HepG2 (cell line): ENCODE measurements around the gene SESN2. TPM values are rescaled to one million over a fixed set of nuclear protein-coding genes. Genes with fewer than 3 reads are reported as not detected.

Source experiments
- CENPX ChIP-seq: sonication (generic); formaldehyde crosslinking; IDR thresholded peaks from 2 replicates; pipeline ENCODE4 v1.9.0; 2021; ENCODE audit warnings: mild to moderate bottlenecking, missing genetic modification reagents, moderate library complexity
- CERS6 ChIP-seq: sonication (generic); formaldehyde crosslinking; IDR thresholded peaks from 2 replicates; pipeline ENCODE4 v1.5.0; 2020; ENCODE audit warnings: missing genetic modification reagents
- GABPB1 ChIP-seq: IDR thresholded peaks from 2 replicates; pipeline ENCODE4 v1.6.1; 2016; ENCODE audit warnings: mild to moderate bottlenecking, missing genetic modification reagents, moderate library complexity, missing compliant biosample characterization
- NCOA5 ChIP-seq: sonication (generic); formaldehyde crosslinking; IDR thresholded peaks from 2 replicates; pipeline ENCODE4 v1.4.0; 2020; ENCODE audit warnings: missing genetic modification reagents
- RNF2 ChIP-seq: fragments of 450-650 bp; conservative IDR thresholded peaks from 2 replicates; pipeline ENCODE4 v1.6.1; 2016; ENCODE audit warnings: low read depth
- STAG1 ChIP-seq: sonication (generic); formaldehyde crosslinking; IDR thresholded peaks from 2 replicates; pipeline ENCODE4 v1.4.0; 2020; ENCODE audit warnings: missing genetic modification reagents
- TFDP2 ChIP-seq: sonication (generic); formaldehyde crosslinking; IDR thresholded peaks from 2 replicates; pipeline ENCODE4 v1.4.0; 2020; ENCODE audit warnings: missing genetic modification reagents
- ZMYM4 ChIP-seq: sonication (generic); formaldehyde crosslinking; IDR thresholded peaks from 2 replicates; pipeline ENCODE4 v1.8.1; 2023; ENCODE audit warnings: mild to moderate bottlenecking, missing genetic modification reagents
- ZNF230 ChIP-seq: sonication (generic); formaldehyde crosslinking; IDR thresholded peaks from 2 replicates; pipeline ENCODE4 v1.4.0; 2020; ENCODE audit warnings: mild to moderate bottlenecking, missing genetic modification reagents
- ZNF441 ChIP-seq: sonication (generic); formaldehyde crosslinking; IDR thresholded peaks from 2 replicates; pipeline ENCODE4 v1.7.0; 2021; ENCODE audit warnings: missing genetic modification reagents, borderline replicate concordance
- polyA plus RNA-seq, 8 experiments: library from polyadenylated mRNA; depleted of rRNA in 3 of 8; stranded (reverse) in 7 of 8; unstranded in 1 of 8; fragments of >200 nt; fragmentation: Illumina TruSeq in 4 of 8; extraction: Trizol in 4 of 8; gene quantifications; 2 replicates each; pipeline versions ENCODE4 v1.2.1 to v1.2.3, GENCODE V29; 2011 to 2016; ENCODE audit warnings: low read depth in 4 of 8, missing spikeins in 1 of 8, mixed read lengths in 1 of 8; ENCODE audit not compliant: insufficient read depth in 1 of 8
- total RNA-seq, 5 experiments: library from RNA; depleted of rRNA; stranded (reverse); fragments of >200 nt; fragmentation: Illumina TruSeq; extraction: Trizol; gene quantifications; 2 replicates each; pipeline ENCODE4 v1.2.3, GENCODE V29; 2016; ENCODE audit warnings: low read depth in 1 of 5
- TF ChIP-seq, protein P1 (sequence below): sonication (generic); formaldehyde crosslinking; IDR thresholded peaks from 2 replicates; pipeline ENCODE4 v1.4.0; 2020; ENCODE audit warnings: mild to moderate bottlenecking, missing genetic modification reagents
- TF ChIP-seq, protein P2 (sequence below): sonication (generic); formaldehyde crosslinking; IDR thresholded peaks from 2 replicates; pipeline ENCODE4 v1.5.0; 2020; ENCODE audit warnings: mild to moderate bottlenecking, missing genetic modification reagents
- TF ChIP-seq, protein P3 (sequence below): sonication (generic); formaldehyde crosslinking; IDR thresholded peaks from 2 replicates; pipeline ENCODE4 v1.9.0; 2021; ENCODE audit warnings: missing genetic modification reagents, borderline replicate concordance
- TF ChIP-seq, protein P4 (sequence below): sonication (generic); formaldehyde crosslinking; IDR thresholded peaks from 2 replicates; pipeline ENCODE4 v1.4.0; 2020; ENCODE audit warnings: missing genetic modification reagents

The SESN2 gene
- total and polyA plus RNA-seq, 2 of the 13 experiments (the other 11 are each of a cell fraction or from before 2014, with no cell fraction given) = 13.2 to 19.1 TPM

DNA sequence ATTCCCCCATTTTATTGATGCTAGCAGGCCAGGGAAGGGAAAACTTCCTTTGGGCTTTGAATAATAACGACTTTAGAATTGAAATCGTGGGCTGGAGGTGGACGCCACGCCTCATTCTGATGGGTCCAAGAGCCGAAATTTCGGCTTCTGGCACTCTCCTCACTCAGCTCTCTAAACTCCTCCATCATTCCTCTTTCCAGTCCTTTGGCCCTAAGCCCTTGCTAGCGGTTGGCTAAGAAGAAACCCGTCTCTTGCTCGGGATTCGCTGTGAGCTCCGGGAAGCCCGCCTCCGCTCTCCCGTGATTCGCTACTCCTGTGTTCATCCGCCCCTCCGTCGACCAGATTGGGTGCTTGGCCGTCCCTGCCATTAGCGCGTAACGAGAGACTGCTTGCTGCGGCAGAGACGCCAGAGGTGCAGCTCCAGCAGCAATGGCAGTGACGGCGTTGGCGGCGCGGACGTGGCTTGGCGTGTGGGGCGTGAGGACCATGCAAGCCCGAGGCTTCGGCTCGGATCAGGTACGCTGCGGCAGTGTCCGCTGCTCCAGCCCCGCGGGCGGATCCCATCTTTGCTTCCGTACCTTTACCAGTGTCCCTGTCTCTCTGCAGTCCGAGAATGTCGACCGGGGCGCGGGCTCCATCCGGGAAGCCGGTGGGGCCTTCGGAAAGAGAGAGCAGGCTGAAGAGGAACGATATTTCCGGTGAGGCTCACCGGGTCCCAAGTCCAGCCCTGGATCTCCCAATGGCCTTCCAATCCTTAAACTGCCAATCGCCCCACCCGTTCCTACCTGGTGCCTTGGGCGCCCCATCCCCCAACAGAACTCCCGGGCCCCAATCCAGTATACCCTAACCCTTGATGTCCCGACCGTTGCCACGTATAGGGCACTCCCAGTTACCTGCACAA is 23.3 kb upstream of the SESN2 start, which contains the start of gene ATP5IF1 (continued):
- TF ChIP-seq, protein P1, sequence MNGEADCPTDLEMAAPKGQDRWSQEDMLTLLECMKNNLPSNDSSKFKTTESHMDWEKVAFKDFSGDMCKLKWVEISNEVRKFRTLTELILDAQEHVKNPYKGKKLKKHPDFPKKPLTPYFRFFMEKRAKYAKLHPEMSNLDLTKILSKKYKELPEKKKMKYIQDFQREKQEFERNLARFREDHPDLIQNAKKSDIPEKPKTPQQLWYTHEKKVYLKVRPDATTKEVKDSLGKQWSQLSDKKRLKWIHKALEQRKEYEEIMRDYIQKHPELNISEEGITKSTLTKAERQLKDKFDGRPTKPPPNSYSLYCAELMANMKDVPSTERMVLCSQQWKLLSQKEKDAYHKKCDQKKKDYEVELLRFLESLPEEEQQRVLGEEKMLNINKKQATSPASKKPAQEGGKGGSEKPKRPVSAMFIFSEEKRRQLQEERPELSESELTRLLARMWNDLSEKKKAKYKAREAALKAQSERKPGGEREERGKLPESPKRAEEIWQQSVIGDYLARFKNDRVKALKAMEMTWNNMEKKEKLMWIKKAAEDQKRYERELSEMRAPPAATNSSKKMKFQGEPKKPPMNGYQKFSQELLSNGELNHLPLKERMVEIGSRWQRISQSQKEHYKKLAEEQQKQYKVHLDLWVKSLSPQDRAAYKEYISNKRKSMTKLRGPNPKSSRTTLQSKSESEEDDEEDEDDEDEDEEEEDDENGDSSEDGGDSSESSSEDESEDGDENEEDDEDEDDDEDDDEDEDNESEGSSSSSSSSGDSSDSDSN = peak; percentile 97
- TF ChIP-seq CENPX (CRISPR knock-in tag) (no peak), RNF2 (no peak), ZNF441 (CRISPR knock-in tag) (0 out of 2 replicates have a peak, but pooled peaks have one; percentile 20), ZMYM4 (CRISPR knock-in tag) (peak; percentile 65), GABPB1 (CRISPR knock-in tag) (peak; percentile 89), TFDP2 (CRISPR knock-in tag) (peak; percentile 70), STAG1 (CRISPR knock-in tag) (peak; percentile 1; the same call in 1 of the 2 replicates), NCOA5 (no peak), ZNF230 (CRISPR knock-in tag) (peak; percentile 88), CERS6 (CRISPR knock-in tag) (no peak)
- TF ChIP-seq, protein P2, sequence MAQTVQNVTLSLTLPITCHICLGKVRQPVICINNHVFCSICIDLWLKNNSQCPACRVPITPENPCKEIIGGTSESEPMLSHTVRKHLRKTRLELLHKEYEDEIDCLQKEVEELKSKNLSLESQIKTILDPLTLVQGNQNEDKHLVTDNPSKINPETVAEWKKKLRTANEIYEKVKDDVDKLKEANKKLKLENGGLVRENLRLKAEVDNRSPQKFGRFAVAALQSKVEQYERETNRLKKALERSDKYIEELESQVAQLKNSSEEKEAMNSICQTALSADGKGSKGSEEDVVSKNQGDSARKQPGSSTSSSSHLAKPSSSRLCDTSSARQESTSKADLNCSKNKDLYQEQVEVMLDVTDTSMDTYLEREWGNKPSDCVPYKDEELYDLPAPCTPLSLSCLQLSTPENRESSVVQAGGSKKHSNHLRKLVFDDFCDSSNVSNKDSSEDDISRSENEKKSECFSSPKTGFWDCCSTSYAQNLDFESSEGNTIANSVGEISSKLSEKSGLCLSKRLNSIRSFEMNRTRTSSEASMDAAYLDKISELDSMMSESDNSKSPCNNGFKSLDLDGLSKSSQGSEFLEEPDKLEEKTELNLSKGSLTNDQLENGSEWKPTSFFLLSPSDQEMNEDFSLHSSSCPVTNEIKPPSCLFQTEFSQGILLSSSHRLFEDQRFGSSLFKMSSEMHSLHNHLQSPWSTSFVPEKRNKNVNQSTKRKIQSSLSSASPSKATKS (CRISPR knock-in tag) = no peak
- TF ChIP-seq, protein P3, sequence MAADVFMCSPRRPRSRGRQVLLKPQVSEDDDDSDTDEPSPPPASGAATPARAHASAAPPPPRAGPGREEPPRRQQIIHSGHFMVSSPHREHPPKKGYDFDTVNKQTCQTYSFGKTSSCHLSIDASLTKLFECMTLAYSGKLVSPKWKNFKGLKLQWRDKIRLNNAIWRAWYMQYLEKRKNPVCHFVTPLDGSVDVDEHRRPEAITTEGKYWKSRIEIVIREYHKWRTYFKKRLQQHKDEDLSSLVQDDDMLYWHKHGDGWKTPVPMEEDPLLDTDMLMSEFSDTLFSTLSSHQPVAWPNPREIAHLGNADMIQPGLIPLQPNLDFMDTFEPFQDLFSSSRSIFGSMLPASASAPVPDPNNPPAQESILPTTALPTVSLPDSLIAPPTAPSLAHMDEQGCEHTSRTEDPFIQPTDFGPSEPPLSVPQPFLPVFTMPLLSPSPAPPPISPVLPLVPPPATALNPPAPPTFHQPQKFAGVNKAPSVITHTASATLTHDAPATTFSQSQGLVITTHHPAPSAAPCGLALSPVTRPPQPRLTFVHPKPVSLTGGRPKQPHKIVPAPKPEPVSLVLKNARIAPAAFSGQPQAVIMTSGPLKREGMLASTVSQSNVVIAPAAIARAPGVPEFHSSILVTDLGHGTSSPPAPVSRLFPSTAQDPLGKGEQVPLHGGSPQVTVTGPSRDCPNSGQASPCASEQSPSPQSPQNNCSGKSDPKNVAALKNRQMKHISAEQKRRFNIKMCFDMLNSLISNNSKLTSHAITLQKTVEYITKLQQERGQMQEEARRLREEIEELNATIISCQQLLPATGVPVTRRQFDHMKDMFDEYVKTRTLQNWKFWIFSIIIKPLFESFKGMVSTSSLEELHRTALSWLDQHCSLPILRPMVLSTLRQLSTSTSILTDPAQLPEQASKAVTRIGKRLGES (CRISPR knock-in tag) = no peak; the same call in 1 of the 2 replicates
- TF ChIP-seq, protein P4, sequence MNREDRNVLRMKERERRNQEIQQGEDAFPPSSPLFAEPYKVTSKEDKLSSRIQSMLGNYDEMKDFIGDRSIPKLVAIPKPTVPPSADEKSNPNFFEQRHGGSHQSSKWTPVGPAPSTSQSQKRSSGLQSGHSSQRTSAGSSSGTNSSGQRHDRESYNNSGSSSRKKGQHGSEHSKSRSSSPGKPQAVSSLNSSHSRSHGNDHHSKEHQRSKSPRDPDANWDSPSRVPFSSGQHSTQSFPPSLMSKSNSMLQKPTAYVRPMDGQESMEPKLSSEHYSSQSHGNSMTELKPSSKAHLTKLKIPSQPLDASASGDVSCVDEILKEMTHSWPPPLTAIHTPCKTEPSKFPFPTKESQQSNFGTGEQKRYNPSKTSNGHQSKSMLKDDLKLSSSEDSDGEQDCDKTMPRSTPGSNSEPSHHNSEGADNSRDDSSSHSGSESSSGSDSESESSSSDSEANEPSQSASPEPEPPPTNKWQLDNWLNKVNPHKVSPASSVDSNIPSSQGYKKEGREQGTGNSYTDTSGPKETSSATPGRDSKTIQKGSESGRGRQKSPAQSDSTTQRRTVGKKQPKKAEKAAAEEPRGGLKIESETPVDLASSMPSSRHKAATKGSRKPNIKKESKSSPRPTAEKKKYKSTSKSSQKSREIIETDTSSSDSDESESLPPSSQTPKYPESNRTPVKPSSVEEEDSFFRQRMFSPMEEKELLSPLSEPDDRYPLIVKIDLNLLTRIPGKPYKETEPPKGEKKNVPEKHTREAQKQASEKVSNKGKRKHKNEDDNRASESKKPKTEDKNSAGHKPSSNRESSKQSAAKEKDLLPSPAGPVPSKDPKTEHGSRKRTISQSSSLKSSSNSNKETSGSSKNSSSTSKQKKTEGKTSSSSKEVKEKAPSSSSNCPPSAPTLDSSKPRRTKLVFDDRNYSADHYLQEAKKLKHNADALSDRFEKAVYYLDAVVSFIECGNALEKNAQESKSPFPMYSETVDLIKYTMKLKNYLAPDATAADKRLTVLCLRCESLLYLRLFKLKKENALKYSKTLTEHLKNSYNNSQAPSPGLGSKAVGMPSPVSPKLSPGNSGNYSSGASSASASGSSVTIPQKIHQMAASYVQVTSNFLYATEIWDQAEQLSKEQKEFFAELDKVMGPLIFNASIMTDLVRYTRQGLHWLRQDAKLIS = peak; percentile 66; the same call in 1 of the 2 replicates
